IPS-20b (cell line): ENCODE results near the gene DPP10.
A peak's percentile ranks its signal among the peaks of the same experiment; 100 is the strongest.

ENCODE experiments used
- H3K27ac ChIP-seq: one replicate; pipeline ENCODE4 v1.5.1; 2013; ENCODE audit warnings: low read length
- H3K27me3 ChIP-seq: 2 replicates; pipeline ENCODE4 v1.6.1; 2013; ENCODE audit warnings: mild to moderate bottlenecking, low read length, inconsistent platforms; ENCODE audit not compliant: insufficient read depth
- H3K36me3 ChIP-seq: 2 replicates; pipeline ENCODE4 v1.6.1; 2013; ENCODE audit warnings: low read depth, mild to moderate bottlenecking, inconsistent platforms, low read length, moderate library complexity; ENCODE audit not compliant: insufficient read depth
- H3K4me1 ChIP-seq: 2 replicates; pipeline ENCODE4 v1.6.1; 2013; ENCODE audit warnings: mild to moderate bottlenecking, control low read depth, inconsistent platforms, low read length, moderate library complexity; ENCODE audit not compliant: insufficient read depth
- H3K4me3 ChIP-seq: 2 replicates; pipeline ENCODE4 v1.5.1; 2013; ENCODE audit warnings: mild to moderate bottlenecking, low read length, inconsistent platforms
- H3K9ac ChIP-seq: 2 replicates; pipeline ENCODE4 v1.6.1; 2013; ENCODE audit warnings: low read depth, mild to moderate bottlenecking, inconsistent platforms, low read length, moderate library complexity
- H3K9me3 ChIP-seq: 2 replicates; pipeline ENCODE4 v1.6.1; 2013; ENCODE audit warnings: mild to moderate bottlenecking, low read depth, low read length, inconsistent platforms; ENCODE audit not compliant: insufficient read depth

Gene DPP10

GRCh38 chr2:115297056-115297455 is 854.6 kb downstream of the DPP10 start:
- no peaks in the 10 kb centered on the region for H3K36me3 ChIP-seq
- no peak overlapping the region for H3K4me3 ChIP-seq
- H3K9me3 ChIP-seq: no peaks in the 10 kb centered on the region
- no peaks in the 10 kb centered on the region for H3K27me3 ChIP-seq
- no peak overlapping the region for H3K27ac ChIP-seq
- H3K9ac ChIP-seq: no peak overlapping the region
- H3K4me1 ChIP-seq: peaks cover 17% of the 10 kb centered on the region; the same call in 1 of the 2 replicates

DNA sequence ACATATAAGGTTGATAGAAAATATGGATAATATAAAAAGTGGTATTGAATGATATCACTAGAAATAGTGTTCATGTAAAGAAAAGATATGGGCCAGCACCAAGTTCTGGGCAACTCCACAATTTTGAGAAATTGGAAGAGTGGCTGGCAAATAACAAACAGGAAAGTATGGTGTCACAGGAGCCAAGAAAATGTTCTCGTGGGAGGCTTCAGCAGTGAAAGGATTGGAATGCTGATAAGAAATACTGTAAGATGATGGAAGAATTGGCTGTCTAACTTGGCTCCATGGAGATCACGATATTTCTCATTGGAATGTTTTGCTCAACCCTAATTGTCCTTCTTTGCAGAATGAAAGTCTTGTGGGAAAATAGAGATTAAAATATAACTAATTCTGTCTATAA is 856.8 kb downstream of the DPP10 start:
- Histone ChIP-seq H3K4me3 (no peak overlapping the region), H3K27ac (no peak overlapping the region), H3K4me1 (peaks cover 12% of the 10 kb centered on the region; the same call in 1 of the 2 replicates), H3K36me3 (no peaks in the 10 kb centered on the region), H3K27me3 (no peaks in the 10 kb centered on the region), H3K9ac (no peak overlapping the region), H3K9me3 (no peaks in the 10 kb centered on the region)

DNA sequence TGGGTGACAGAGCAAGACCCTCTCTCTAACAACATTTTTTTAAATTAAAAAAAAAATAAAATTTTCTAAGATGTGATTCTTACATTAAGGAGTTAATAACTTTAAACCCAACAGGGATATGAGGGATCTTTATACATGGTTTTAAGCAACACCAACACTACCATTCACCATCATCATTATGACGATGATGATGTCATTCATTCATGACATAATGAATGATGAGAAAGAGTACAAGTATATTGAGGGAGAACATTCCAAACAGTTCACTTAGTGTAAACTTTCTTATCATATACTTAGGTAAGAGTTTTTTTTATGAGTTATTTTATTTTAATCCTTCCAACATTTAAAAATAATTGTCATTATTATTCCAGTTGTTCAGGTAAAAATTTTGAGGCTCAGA is 863.3 kb downstream of the DPP10 start:
- Histone ChIP-seq H3K4me1 (no peaks in the 10 kb centered on the region), H3K36me3 (no peaks in the 10 kb centered on the region), H3K27me3 (no peaks in the 10 kb centered on the region), H3K27ac (no peak overlapping the region), H3K9ac (no peak overlapping the region), H3K9me3 (no peaks in the 10 kb centered on the region), H3K4me3 (no peak overlapping the region)

DNA sequence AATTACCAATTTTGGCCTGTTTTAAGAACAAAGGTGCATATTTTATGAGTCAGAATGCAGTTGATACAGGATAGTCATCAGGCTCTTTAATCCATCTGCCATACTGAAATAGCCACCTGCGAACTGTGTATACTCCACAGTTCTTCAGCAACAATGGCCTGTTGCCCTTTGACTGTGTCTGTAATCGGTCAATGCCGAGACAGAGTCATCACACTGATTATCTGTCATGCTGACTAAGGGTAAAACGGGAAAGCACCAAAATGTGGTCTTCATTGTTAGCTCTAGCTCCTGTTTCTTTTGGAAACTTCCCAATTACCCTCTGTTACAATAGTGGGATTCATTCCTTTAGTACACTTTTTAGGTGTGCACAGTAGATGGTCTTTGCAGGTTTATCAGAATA is 871.7 kb downstream of the DPP10 start:
- H3K36me3 ChIP-seq: no peaks in the 10 kb centered on the region
- no peak overlapping the region for H3K4me3 ChIP-seq
- H3K9ac ChIP-seq: no peak overlapping the region
- H3K4me1 ChIP-seq: no peaks in the 10 kb centered on the region
- no peak overlapping the region for H3K27ac ChIP-seq
- peaks cover 7% of the 10 kb centered on the region for H3K9me3 ChIP-seq
- H3K27me3 ChIP-seq: no peaks in the 10 kb centered on the region

- Histone ChIP-seq H3K9ac (no peak overlapping the region), H3K27ac (no peak overlapping the region), H3K9me3 (no peaks in the 10 kb centered on the region), H3K36me3 (no peaks in the 10 kb centered on the region), H3K4me1 (no peaks in the 10 kb centered on the region), H3K27me3 (no peaks in the 10 kb centered on the region), H3K4me3 (no peak overlapping the region)
Measured at GRCh38 chr2:115327061-115327460, 884.6 kb downstream of the DPP10 start.

DNA sequence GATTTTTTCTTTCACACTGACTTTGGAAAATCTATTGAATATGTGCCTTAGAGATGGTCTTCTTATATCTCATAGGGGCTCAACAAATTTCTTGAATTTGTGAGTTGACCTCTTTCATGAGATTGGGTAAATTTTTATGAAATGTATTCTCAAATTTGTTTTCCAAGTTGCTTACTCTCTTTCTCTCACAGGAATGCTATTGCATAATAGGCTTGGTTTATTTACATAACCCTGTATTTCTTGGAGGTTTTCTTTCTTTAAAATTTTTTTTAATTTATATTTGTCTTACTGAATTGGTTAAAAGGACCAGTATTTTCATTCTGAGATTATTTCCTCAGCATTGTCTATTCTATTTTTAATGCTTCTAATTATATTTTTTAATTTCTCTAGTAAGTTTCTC is 917.1 kb downstream of the DPP10 start:
- Histone ChIP-seq H3K36me3 (0 out of 2 replicates have a peak, but pooled peaks cover 5% of the 10 kb centered on the region), H3K27me3 (no peaks in the 10 kb centered on the region), H3K27ac (no peak overlapping the region), H3K9ac (no peak overlapping the region), H3K4me3 (no peak overlapping the region), H3K4me1 (peaks cover 25% of the 10 kb centered on the region), H3K9me3 (peaks cover 26% of the 10 kb centered on the region)

DNA sequence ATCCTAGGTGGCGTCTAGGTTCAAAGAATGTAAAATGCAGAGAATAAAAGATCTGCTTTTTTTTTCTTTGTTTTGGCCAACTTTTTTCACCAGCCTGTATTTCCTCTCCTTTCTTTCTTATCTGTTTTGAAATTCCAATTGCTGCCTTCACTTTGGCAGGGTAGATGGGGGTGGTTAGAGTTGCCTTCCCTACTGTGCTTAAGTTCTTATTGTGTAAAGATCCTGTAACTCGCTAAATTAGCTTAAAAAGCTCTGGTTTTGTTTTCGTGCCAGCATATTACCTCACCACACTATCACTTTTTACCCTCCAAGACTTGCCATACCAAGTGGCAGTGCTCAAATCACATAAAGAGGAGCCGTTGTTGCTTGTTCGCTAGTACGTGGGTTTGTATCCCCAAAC is 921.7 kb downstream of the DPP10 start:
- Histone ChIP-seq H3K4me3 (peak overlapping the region; percentile 44; the same call in 1 of the 2 replicates), H3K27ac (peak overlapping the region; percentile 22)

GRCh38 chr2:115369400-115369799 is 927.0 kb downstream of the DPP10 start:
- H3K27me3 ChIP-seq: no peaks in the 10 kb centered on the region
- peaks cover 17% of the 10 kb centered on the region; the same call in 1 of the 2 replicates for H3K36me3 ChIP-seq
- peaks cover 22% of the 10 kb centered on the region for H3K9me3 ChIP-seq
- no peak overlapping the region for H3K4me3 ChIP-seq
- no peak overlapping the region for H3K27ac ChIP-seq
- H3K9ac ChIP-seq: no peak overlapping the region
- H3K4me1 ChIP-seq: peaks cover 7% of the 10 kb centered on the region; the same call in 1 of the 2 replicates

More for the DNA sequence above, 921.7 kb downstream of the DPP10 start:
- Histone ChIP-seq H3K27me3 (no peaks in the 10 kb centered on the region), H3K4me1 (peaks cover 30% of the 10 kb centered on the region), H3K9ac (peak overlapping the region; percentile 36; the same call in 1 of the 2 replicates), H3K9me3 (no peaks in the 10 kb centered on the region), H3K36me3 (no peaks in the 10 kb centered on the region)

DNA sequence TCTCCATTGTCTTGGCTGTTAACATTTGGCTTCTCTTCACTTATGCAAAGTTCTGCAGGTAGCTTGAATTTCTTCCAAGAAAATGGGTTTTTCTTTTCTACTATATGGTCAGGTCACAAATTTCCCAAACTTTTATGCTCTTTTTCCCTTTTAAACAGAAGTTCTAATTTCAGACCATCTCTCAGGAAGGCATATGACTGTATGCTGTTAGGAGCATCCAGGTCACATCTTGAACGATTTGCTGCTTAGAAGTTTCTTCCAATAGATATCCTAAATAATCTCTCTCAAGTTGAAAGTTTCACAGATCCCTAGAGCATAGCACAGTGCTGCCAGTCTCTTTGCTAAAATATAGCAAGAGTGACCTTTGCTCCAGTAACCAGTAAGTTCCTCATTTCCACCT is 932.5 kb downstream of the DPP10 start:
- peaks cover 32% of the 10 kb centered on the region; the same call in 1 of the 2 replicates for H3K36me3 ChIP-seq
- peaks cover 39% of the 10 kb centered on the region for H3K9me3 ChIP-seq
- H3K27ac ChIP-seq: no peak overlapping the region
- H3K4me1 ChIP-seq: no peaks in the 10 kb centered on the region
- no peak overlapping the region for H3K4me3 ChIP-seq
- no peaks in the 10 kb centered on the region for H3K27me3 ChIP-seq
- no peak overlapping the region for H3K9ac ChIP-seq

- Histone ChIP-seq H3K27ac (no peak overlapping the region), H3K4me3 (no peak overlapping the region), H3K9me3 (peaks cover 19% of the 10 kb centered on the region), H3K9ac (no peak overlapping the region), H3K4me1 (no peaks in the 10 kb centered on the region; the same call in 1 of the 2 replicates), H3K27me3 (no peaks in the 10 kb centered on the region), H3K36me3 (no peaks in the 10 kb centered on the region)
Measured at GRCh38 chr2:115384399-115384798, 942.0 kb downstream of the DPP10 start.

DNA sequence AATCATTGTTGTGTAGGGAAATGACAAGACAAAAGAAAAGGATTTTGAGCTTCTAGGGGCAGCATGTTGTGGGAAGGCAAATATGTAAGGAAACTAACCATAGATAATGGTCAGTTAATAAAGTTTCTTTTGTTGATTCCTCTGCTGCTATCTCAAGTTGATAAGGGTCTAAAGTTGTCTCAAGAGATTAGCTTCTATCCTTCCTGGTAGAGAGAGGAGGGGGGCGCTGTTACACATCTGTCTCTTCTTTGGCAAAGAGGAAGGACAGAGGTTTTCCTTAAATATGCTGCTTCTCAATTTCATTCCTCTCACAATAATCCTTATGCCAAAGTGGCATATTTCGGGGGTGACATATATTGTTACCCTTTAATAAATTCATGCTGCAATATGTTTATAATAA is 944.0 kb downstream of the DPP10 start:
- H3K27ac ChIP-seq: no peak overlapping the region
- H3K4me3 ChIP-seq: no peak overlapping the region
- no peaks in the 10 kb centered on the region for H3K27me3 ChIP-seq
- no peak overlapping the region for H3K9ac ChIP-seq
- peaks cover 19% of the 10 kb centered on the region for H3K9me3 ChIP-seq
- no peaks in the 10 kb centered on the region for H3K36me3 ChIP-seq
- H3K4me1 ChIP-seq: no peaks in the 10 kb centered on the region; the same call in 1 of the 2 replicates

DNA sequence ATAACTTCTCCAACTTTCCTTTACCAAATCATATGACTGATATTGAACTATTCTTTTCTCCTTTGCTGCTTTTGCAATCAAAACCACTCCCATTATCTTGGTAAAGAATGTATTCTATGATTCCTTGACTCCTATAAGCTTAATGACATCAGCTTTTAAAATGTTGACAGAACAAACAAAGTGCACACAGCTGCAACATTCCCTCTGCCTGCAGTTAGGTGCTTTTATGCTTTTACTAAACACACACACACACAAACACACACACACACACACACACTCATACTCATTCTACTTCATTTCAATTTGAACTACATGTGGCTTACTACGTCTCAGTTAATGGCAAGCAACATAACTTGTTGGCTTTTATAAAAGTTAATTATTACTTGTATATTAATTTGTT is 946.6 kb downstream of the DPP10 start:
- no peaks in the 10 kb centered on the region for H3K36me3 ChIP-seq
- no peak overlapping the region for H3K4me3 ChIP-seq
- no peaks in the 10 kb centered on the region for H3K9me3 ChIP-seq
- H3K27me3 ChIP-seq: no peaks in the 10 kb centered on the region
- no peak overlapping the region for H3K9ac ChIP-seq
- no peak overlapping the region for H3K27ac ChIP-seq
- peaks cover 3% of the 10 kb centered on the region; the same call in 1 of the 2 replicates for H3K4me1 ChIP-seq
